Ectodermal cell (in vitro differentiated cells): ENCODE results near the gene SPATA2L.

Experiments used
- H3K27ac ChIP-seq: 2 replicates; pipeline ENCODE4 v1.7.0; 2013; ENCODE audit warnings: mild to moderate bottlenecking, low read depth, low read length; ENCODE audit not compliant: insufficient read depth, poor library complexity, severe bottlenecking
- H3K27me3 ChIP-seq: 2 replicates; pipeline ENCODE4 v1.7.0; 2013; ENCODE audit warnings: mild to moderate bottlenecking, low read length; ENCODE audit not compliant: insufficient read depth, control insufficient read depth, poor library complexity, severe bottlenecking
- H3K36me3 ChIP-seq: one replicate; pipeline ENCODE4 v1.7.0; 2013; ENCODE audit warnings: low read length; ENCODE audit not compliant: control insufficient read depth, insufficient read depth
- H3K4me1 ChIP-seq: one replicate; pipeline ENCODE4 v1.7.0; 2013; ENCODE audit warnings: low read length; ENCODE audit not compliant: control insufficient read depth, insufficient read depth
- H3K4me3 ChIP-seq: 2 replicates; pipeline ENCODE4 v1.7.0; 2013; ENCODE audit warnings: low read depth, low read length, control low read depth; ENCODE audit not compliant: insufficient read depth
- H3K9me3 ChIP-seq: 2 replicates; pipeline ENCODE4 v1.7.0; 2013; ENCODE audit warnings: mild to moderate bottlenecking, low read length, moderate library complexity; ENCODE audit not compliant: control insufficient read depth
- WGBS, 2 experiments: methylation state at CpG; one replicate each; pipeline ENCODE4 v1.1.7; 2013; ENCODE audit warnings: missing lambda C conversion rate in 2 of 2; 5-methylcytosine and 5-hydroxymethylcytosine counted together

SPATA2L gene

GRCh38 chr16:89656435-89657121 is 44.9 kb downstream of the SPATA2L start:
- Histone ChIP-seq H3K4me1 (peaks cover 5% of the 10 kb centered on the region), H3K9me3 (no peaks in the 10 kb centered on the region), H3K27me3 (no peaks in the 10 kb centered on the region), H3K4me3 (peak overlapping the region; percentile 95), H3K27ac (no peak overlapping the region), H3K36me3 (peaks cover 20% of the 10 kb centered on the region)
- 37% methylated on average over 32 of the region's 32 CpGs for WGBS, 2 experiments

DNA sequence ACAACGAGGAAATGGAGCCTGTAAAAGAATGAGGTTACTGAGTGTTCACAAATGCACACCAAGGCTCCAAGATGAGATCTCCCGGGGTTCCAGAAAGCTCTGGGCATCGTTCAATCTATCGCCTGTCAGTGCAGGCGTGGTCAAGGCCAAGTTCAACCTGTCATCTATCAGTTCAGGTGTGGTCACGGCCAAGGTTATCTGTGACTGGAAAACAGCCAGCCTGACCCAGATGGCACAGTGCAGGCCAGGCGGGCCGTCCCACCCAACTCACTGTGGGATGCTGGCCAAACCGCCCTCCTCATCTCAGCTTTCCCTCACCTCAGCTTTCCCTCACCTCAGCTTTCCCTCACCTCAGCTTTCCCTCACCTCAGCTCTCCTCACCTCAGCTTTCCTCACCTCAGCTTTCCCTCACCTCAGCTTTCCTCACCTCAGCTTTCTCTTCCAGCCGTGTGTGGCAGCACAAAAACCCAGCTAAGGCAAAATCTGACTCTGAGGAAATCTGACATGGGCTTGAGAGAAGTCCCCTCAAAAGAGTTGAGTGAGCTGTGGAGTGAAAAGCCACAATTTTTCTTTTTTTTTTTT is 46.4 kb downstream of the SPATA2L start:
- H3K4me1 ChIP-seq, result peaks cover 5% of the 10 kb centered on the region
- WGBS, 2 experiments, result 94 to 96% methylated on average over 10 of the region's 10 CpGs
- no peak overlapping the region for H3K4me3 ChIP-seq
- H3K27ac ChIP-seq, result no peak overlapping the region
- no peaks in the 10 kb centered on the region for H3K9me3 ChIP-seq
- no peaks in the 10 kb centered on the region for H3K27me3 ChIP-seq
- peaks cover 7% of the 10 kb centered on the region for H3K36me3 ChIP-seq

DNA sequence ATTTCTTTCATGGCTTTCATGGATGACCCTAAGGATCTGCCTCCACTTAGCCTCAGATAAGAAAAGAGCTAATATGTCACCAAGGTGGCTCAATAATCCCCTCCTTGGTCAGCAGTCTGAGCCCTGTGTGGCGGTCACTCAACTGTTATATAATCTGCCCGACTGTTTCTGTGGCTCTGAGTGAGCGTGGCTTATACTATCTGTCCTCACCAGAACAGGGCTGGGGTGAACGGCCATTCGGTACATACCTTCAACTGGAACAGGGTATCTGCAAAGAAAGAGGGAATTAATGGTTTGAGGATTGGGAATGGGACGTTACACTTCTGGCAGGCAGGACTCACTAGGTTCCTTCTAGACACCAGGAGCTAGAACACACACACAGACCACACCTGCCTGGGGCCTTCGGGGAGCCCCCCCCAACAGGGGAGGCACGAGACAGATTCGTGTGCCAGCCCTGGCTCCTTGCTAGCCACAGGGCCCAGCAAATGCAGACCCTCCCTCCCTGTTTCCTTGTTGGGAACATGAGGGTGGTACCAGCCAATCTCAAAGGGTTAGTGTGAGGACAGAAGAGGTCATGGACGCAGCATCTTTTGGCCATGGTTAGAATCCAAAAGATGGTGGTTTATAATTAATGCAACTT is 47.7 kb downstream of the SPATA2L start:
- Histone ChIP-seq H3K27me3 (no peaks in the 10 kb centered on the region), H3K4me3 (no peak overlapping the region), H3K9me3 (no peaks in the 10 kb centered on the region), H3K27ac (no peak overlapping the region), H3K4me1 (peaks cover 5% of the 10 kb centered on the region), H3K36me3 (no peaks in the 10 kb centered on the region)
- 95% methylated on average over 10 of the region's 10 CpGs for WGBS, 2 experiments

DNA sequence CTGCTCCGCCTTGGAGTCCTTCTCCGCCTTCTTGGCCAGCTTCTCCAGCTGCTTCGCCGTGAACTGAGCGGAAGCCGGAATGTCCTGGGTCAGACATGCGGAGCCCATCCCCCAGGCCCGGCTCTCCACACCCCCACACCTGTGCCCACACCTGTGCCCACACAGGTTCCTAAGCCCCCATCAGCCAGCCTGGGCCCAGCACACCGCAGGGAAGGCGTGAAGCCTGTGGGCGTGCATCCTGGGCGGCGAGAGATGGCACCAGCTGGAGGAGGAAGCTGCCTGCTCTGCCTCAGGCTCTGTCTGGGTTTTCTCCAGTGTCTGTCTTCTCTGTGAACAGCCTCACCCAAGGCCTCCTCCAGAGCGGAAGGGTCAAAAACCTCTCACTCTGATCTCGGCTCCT is 49.9 kb downstream of the SPATA2L start:
- WGBS, 2 experiments, result 94 to 96% methylated on average over 15 of the region's 15 CpGs
- H3K36me3 ChIP-seq, result peaks cover under 1% of the 10 kb centered on the region
- H3K9me3 ChIP-seq, result no peaks in the 10 kb centered on the region
- H3K27me3 ChIP-seq, result no peaks in the 10 kb centered on the region
- H3K4me3 ChIP-seq, result no peak overlapping the region
- H3K27ac ChIP-seq, result no peak overlapping the region
- H3K4me1 ChIP-seq, result peaks cover 3% of the 10 kb centered on the region

- Histone ChIP-seq H3K4me3 (no peak overlapping the region), H3K36me3 (peaks cover 17% of the 10 kb centered on the region), H3K27me3 (no peaks in the 10 kb centered on the region), H3K27ac (no peak overlapping the region), H3K9me3 (no peaks in the 10 kb centered on the region), H3K4me1 (no peaks in the 10 kb centered on the region)
- WGBS, 2 experiments, result 94 to 95% methylated on average over 12 of the region's 12 CpGs
Measured at GRCh38 chr16:89646906-89647305, 54.6 kb downstream of the SPATA2L start.
